ENCODE results near the gene STK39.

Gene STK39

DNA sequence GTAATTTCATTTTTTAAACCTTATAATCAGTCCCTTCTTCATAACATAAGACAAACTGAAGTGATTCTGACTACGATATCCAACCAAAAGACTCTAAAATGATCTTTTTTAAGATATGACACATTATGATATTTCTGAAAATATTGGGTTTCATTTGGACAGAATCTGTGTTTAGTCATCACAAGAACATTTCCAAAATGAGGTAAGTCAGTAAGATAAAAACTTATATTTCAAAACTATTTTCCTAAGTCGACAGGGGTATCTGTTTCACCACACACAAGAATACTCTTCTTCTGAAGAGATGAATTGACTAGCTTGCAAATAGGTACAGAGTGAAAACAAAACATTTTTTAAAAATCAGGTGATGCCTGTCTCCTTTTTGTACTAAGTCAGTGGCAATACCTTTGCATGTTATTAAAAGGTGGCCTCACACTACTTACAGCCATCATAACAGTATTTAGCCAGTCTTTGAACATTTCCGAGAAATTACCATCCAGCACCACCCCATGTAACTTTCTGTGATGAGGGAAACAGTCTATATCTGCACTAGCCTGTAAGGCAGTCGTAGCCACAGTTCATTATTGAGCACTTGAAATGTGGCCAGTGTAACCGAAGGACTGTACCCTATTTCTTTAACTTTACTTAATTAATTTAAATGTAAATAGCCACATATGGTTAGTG is 13.5 kb downstream of the STK39 start:
- no peak for FAIRE-seq

DNA sequence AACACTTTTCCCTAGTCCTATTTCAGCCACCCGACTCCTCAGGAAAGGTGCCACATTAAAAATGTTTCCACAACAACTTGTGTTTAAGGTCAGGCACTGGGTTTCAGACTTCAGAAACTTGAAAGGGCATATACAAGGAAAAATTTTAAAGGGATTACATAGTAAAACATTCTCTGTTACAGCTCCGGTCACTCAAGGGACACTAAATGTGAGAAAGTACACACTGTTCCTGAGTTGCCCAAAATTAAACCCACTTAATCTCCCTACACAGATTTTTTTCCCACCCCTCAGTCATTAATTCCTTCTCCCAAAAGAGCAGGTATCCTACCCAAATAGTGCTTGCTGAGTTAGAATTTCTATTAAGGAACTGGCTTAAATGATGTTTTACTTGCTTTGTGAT is 14.2 kb downstream of the STK39 start:
- DNase-seq (ENCODE audit: insufficient read length, low spot score) (no peak), FAIRE-seq (no peak)
- TF ChIP-seq POLR2A (IDR thresholded peaks at IDR 0.05; ENCODE audit: low read depth, low read length), result no peak

More for the DNA sequence above, 13.5 kb downstream of the STK39 start:
- no peak for DNase-seq (ENCODE audit: insufficient read length, low spot score)
- TF ChIP-seq POLR2A (IDR thresholded peaks at IDR 0.05; ENCODE audit: low read depth, low read length), result no peak

DNA sequence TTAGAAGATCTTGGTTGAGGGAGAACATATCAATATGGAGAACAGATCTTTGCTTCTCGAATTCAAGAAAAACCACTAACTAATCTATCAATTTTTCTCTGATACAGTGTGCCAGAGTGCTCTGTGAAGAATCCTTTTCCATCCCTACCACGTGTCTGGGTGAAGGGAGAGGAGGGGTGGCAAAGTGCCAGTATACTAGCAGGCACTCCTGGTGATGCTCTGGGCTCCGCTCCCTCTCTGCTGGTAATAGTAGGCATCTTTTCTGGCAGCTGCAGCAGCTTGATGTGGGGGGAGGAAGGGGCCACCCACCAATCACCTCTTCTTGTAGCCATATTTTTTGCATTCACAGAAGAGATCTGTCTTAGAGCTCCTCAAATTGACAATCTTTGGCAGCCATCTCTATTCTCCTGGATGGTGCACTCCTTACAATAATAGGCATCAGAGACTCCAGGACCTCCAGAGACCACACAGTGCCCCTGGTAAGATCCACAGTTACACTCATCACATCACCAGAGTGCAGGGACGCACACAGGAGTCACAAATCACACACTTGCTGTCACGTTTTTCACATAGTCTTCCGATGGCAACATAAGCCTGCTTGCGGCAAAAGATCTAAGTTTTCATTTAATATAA is 15.7 kb downstream of the STK39 start:
- no peak for FAIRE-seq
- no peak for DNase-seq (ENCODE audit: insufficient read length, low spot score)
- TF ChIP-seq POLR2A (IDR thresholded peaks at IDR 0.05; ENCODE audit: low read depth, low read length), result no peak

DNA sequence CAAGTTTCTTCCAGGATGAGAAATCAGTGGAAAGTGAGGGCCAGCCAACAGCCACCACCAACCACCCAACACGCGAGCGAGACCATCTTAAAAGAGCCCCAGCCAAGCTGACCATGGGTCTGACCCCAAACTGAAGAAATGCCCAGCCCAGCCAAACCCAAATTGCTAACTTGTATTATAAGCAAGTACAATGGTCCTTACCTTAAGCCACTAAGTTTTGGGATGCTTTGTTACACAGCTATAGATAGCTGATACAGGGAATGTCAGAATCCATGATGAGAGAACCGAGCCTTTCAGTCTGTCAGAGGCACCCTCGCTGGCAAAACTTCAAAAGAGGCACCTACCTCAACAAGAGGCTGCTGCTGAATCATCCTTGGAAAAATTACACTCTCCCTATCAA is 17.0 kb downstream of the STK39 start:
- no peak for TF ChIP-seq POLR2A (IDR thresholded peaks at IDR 0.05; ENCODE audit: low read depth, low read length)
- FAIRE-seq, result no peak
- DNase-seq (ENCODE audit: insufficient read length, low spot score), result no peak

DNA sequence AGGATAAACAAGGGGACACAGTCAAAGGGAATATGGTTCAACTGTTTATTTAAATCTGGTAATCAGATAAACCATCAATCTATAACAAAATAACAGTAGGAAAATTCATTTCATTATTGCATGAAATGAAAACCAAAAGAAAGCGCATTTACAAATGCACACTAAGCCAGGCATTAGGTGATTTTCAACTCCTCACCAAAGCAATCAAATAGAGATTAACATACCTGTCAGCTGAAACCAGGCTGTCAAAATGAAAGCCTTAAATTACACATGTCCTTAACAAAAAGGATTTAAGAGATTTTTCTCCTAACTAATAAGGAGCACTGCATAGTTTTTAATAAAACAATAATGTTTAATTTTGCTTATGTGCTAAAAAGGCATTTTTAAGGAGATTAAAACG is 23.0 kb downstream of the STK39 start:
- no peak for TF ChIP-seq POLR2A (IDR thresholded peaks at IDR 0.05; ENCODE audit: low read depth, low read length)
- DNase-seq (ENCODE audit: insufficient read length, low spot score) (no peak), FAIRE-seq (no peak)

DNA sequence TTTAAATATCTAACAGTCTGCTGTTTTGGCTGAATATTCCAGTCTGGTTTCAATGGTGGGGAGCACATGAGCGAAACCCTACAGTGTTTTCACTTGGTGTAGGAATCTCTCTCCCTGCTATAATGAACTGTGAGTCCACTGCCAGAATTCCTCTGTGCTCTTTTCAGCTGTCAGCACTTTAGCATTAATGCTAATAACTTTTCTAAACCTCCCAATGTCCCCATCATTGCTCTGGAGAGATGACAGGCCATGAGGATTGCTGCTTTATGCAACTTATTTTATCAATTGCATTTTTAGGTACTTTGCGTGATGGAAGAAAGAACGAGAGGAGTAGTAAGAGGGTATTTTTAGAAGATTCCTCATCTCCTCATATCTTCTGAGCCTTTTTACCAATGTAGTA is 25.3 kb downstream of the STK39 start:
- DNase-seq (ENCODE audit: insufficient read length, low spot score), result no peak
- TF ChIP-seq POLR2A (IDR thresholded peaks at IDR 0.05; ENCODE audit: low read depth, low read length), result no peak
- FAIRE-seq, result peak; percentile 58

DNA sequence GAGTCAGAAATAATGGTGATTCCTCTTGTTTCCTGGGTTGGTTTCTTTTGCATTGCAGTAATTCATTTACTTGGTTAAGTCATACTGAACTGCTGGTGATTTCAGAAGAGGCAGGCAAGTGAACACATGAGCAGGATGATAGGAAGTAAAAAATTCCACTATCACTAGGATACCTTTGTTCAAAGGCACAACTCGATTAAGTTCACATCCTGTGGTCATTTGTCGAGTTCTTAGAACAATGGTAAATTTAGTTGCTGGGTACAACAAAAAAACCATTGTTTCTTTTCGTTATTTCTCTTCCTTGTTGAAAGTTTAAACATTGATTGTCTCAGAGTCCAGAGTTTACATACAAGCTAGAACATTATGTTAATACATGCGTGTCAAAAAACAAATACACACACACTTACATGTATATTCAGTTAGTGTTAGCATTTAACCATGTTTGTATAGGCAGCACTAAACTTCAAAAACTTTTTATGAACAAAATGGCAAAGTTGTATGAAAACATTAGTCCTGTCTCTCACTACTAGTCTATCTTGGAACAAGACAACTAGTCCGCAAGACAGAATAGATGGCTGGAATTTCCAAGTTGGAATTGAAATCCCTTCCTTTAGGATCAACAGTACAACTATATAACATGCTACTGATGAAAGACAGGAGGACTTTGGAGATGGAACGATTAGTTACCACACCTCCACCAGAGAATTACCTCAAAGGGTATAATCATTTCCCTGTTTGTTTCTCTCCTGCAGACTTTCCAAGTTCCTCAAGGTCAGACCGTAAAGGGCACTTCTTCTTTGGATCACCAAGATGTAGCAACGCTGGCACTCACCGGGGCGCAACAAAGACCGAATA is 26.2 kb downstream of the STK39 start:
- no peak for TF ChIP-seq POLR2A (IDR thresholded peaks at IDR 0.05; ENCODE audit: low read depth, low read length)
- no peak for DNase-seq (ENCODE audit: insufficient read length, low spot score)
- FAIRE-seq, result no peak

DNA sequence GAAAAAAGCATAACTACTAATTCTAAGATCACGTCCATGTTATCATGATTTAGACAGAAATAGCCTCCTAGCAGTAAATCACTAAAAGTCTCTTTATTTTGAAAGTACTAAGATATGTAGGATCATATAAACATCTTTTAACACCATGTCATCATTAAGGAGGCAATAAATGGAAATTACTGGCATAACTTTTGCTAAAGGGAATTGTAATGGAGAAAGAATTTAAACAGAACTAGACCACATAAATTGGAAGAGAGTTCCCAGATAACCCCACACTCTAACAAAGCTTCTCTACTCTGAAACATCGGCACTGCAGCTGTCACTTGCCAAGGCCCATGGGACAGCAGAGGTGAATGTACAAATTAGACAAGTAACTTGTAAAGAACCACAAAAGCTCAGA is 29.5 kb downstream of the STK39 start:
- TF ChIP-seq POLR2A (IDR thresholded peaks at IDR 0.05; ENCODE audit: low read depth, low read length), result no peak
- FAIRE-seq (no peak), DNase-seq (ENCODE audit: insufficient read length, low spot score) (no peak)

DNA sequence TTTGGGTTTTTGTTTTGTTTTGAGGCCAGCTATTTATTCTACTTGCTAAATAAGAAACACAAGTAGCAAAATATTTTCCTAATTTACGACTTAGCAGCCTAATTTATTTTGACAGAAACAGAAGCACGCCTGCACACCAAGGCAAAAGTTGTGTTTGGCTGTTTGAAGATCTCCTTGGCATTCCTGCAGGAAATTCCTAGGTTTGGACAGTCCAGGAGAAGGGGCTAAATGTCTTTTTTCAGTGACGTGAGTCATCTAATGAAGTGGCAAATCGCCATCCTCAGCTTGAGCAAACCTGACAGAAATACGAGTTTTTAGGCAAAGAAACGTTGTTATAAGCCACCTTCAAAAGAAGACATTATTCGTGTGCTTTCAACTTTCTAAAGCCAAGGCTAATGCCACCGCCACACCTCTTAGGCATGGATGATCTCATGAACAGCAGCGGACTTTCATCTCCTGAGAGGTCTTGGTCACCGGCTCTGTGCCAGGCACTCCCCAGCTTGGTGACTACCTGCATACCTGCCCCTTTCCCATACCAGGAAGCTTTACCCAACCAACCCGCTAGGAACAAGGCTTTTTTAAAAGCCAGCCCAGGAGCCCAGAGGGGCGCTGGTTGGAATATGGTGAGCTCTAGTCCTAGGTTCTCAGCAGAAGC is 30.9 kb downstream of the STK39 start:
- TF ChIP-seq POLR2A (IDR thresholded peaks at IDR 0.05; ENCODE audit: low read depth, low read length), result no peak
- FAIRE-seq, result no peak
- DNase-seq (ENCODE audit: insufficient read length, low spot score), result no peak

DNA sequence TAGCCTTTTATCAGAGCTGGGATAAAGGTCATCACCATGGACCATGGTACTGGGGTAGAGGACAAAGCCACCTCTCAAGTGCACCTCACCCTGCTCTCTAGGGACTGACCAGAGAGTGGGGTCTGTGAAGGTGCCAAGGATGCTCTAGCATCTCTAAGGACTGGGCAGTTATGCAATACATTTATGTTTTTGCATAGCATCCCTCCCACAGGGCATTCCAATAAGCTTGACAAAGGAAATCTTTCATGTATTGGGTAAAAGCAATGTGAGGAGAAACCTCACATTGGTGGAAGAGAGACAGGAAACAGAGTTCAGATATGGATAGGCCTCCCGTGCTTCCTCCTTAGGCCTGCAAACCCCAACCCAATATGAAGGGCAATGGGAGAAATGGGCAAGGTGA is 31.6 kb downstream of the STK39 start:
- FAIRE-seq (no peak), DNase-seq (ENCODE audit: insufficient read length, low spot score) (no peak)
- TF ChIP-seq POLR2A (IDR thresholded peaks at IDR 0.05; ENCODE audit: low read depth, low read length), result no peak

DNA sequence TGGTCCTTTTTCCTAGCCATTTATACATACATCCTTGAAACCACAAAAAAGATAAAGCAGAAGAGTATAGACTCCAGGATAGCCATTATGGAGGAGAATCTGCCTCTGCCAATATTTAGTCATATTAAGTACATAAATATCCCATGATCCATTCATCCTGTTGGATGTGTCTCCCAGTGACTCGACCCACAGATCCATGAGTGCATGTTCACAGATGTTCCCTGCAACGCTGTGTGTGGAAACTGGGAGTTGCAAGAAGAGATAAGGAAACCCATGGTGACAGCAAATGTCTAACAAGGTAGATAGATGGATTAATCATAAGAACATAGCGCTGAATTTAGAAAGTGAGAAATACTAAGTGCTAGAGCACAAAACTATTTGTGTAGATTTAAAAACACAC is 34.5 kb downstream of the STK39 start:
- no peak for TF ChIP-seq POLR2A (IDR thresholded peaks at IDR 0.05; ENCODE audit: low read depth, low read length)
- DNase-seq (ENCODE audit: insufficient read length, low spot score), result no peak
- peak; percentile 55 for FAIRE-seq

DNA sequence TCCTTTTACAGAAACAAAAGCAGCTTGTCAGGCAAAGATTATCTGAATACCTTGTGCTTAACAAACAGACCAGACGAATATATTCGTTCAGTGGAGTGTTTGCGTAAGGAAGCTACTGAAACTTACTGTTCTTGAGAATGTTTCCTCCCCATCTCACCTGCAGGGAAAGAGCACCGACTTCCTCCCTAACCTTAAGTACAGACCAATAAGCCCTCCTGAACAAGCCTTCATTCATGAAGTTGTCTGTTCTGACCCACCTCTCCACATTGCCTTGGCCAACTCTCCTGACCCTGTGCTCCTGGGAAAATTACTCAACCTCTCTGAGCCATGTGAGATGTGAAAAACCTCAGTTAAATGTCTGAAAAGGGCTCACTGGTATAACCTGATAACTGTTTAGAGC is 35.2 kb downstream of the STK39 start:
- DNase-seq (ENCODE audit: insufficient read length, low spot score), result no peak
- FAIRE-seq, result no peak
- TF ChIP-seq POLR2A (IDR thresholded peaks at IDR 0.05; ENCODE audit: low read depth, low read length), result no peak

DNA sequence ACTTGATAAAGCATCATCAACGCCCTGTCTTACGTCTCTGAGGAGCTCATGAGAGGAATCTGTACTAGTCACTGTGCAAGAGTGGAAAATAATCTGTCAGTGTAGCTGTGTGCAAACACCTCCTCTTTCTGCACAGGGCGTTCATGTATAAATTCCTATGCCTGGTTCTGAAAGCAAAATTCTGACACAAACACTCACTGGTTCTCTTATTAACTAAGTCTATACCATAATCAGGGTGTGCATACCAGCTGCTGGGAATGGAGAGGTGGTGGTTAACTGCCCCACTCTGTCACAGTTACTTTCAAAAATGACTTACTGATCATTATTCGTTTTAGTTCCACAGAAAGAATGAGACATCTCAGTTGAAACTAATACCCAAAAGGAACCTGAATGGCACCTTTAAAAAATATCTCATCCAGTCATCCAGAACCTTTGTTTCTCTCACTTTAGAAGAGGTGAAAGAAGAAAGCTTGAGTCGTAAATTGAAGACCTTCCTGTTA is 35.7 kb downstream of the STK39 start:
- FAIRE-seq (no peak), DNase-seq (ENCODE audit: insufficient read length, low spot score) (no peak)
- TF ChIP-seq POLR2A (IDR thresholded peaks at IDR 0.05; ENCODE audit: low read depth, low read length), result no peak
